Measurements from ENCODE around the gene PDZD2.

Gene PDZD2

DNA sequence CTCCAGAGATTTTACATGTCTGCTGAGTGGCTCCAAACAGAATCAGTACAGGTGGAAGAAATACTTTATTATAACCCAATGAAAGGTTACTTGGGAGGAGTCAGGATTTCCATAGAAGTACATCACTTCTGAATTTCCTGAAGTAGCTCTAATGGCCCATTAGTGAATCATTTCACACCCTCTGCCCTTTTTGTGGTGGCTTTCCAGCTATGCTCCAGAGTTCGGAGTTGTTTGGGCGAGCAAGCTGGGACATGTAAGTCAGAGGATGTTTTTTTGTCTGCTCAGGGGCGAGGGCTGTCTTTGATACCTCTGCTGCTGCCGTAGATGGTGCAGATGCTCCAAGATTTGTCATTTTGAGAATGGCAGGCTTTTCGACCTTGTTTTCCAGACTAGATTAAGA lies 309.1 kb downstream of the PDZD2 start:
- CTCF ChIA-PET = interaction anchor here (0.9 to 1.8 kb wide), 2 partner anchors 12 to 21 kb away, joined by 3 to 4 read pairs; no protein-coding TSS in a partner anchor
- no peaks in the 10 kb centered on the region for H3K27me3 ChIP-seq (replicated peaks in 2 of 5; ENCODE audit: control insufficient read depth in 4 of 5, insufficient read depth in 5 of 5, low read length in 4 of 5)
- H3K4me3 ChIP-seq (ENCODE audit: control insufficient read depth in 1 of 7, extremely low read depth in 1 of 7, insufficient read depth in 4 of 7, low read depth in 2 of 7, low read length in 6 of 7) = no peak overlapping the region

DNA sequence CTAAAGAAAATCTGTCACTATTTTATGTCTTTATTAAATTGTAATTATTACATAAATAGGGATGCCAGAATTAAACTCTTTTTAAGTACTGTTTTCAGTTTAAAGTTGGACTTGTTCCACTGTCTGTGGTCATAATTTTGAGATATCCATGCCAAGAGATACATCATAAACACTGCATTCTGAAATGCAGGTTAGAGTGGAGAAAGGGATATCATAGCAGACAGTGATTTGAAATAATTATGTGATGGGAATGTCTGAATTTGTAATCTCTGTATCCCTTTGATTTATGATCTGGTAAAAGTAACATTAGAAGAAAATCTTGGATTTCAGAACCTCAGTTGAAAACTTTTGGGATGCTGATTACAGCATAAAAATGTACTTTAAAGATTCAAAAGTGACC lies 313.1 kb downstream of the PDZD2 start:
- no peak for DNase-seq
- CTCF ChIA-PET = no interaction called here
- Histone ChIP-seq H3K4me3 (ENCODE audit: control insufficient read depth in 1 of 7, extremely low read depth in 1 of 7, insufficient read depth in 4 of 7, low read depth in 2 of 7, low read length in 6 of 7) (no peak overlapping the region), H3K27me3 (replicated peaks in 2 of 5; ENCODE audit: control insufficient read depth in 4 of 5, insufficient read depth in 5 of 5, low read length in 4 of 5) (no peaks in the 10 kb centered on the region), H3K9me3 (ENCODE audit: control extremely low read depth in 1 of 5, control insufficient read depth in 4 of 5, insufficient read depth in 2 of 5, low read depth in 1 of 5, low read length in 4 of 5) (peaks cover 0 to 10% (median 0%) of the 10 kb centered on the region in 5 experiments), H3K36me3 (ENCODE audit: control insufficient read depth in 4 of 4, insufficient read depth in 4 of 4, low read length in 3 of 4) (peaks cover 0 to 5% (median 1%) of the 10 kb centered on the region in 4 experiments), H3K27ac (ENCODE audit: insufficient read depth in 1 of 2, low read depth in 1 of 2, low read length in 2 of 2, poor library complexity in 1 of 2, severe bottlenecking in 2 of 2) (no peak overlapping the region), H3K4me1 (ENCODE audit: control extremely low read depth in 1 of 4, control insufficient read depth in 4 of 4, insufficient read depth in 4 of 4, low read length in 3 of 4) (no peaks in the 10 kb centered on the region)
- POLR2A ChIA-PET = no interaction called here

More for the DNA sequence above, 309.1 kb downstream of the PDZD2 start:
- H3K27ac ChIP-seq (ENCODE audit: insufficient read depth in 1 of 2, low read depth in 1 of 2, low read length in 2 of 2, poor library complexity in 1 of 2, severe bottlenecking in 2 of 2) = no peak overlapping the region
- 95% methylated on average over 4 of the region's 5 CpGs for WGBS (ENCODE audit: insufficient coverage)
- POLR2A ChIA-PET = no interaction called here
- peaks cover 0 to 5% (median 1%) of the 10 kb centered on the region in 4 experiments for H3K36me3 ChIP-seq (ENCODE audit: control insufficient read depth in 4 of 4, insufficient read depth in 4 of 4, low read length in 3 of 4)
- H3K9me3 ChIP-seq (ENCODE audit: control extremely low read depth in 1 of 5, control insufficient read depth in 4 of 5, insufficient read depth in 2 of 5, low read depth in 1 of 5, low read length in 4 of 5) = peaks cover 0 to 8% (median 0%) of the 10 kb centered on the region in 5 experiments
- no peak for DNase-seq
- H3K4me1 ChIP-seq (ENCODE audit: control extremely low read depth in 1 of 4, control insufficient read depth in 4 of 4, insufficient read depth in 4 of 4, low read length in 3 of 4) = no peaks in the 10 kb centered on the region

DNA sequence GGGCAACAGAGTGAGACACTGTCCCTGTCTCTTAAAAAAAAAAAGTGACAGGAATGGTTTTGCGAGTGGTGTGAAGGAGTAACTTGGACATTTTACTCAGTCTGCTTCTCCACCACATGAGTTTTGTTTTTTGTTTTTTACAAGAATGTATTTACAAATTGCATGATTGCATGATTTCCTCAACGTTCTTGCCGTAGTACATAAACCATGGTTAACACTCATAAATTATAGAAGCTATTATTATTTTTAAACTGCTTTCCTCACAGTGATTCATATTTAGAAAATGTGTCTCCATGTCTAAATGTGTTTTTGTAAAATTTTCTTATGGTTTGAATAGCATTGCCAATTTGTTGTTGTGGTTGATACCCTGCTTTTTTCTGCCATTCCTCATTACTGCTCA lies 315.2 kb downstream of the PDZD2 start:
- ChIA-PET CTCF (interaction anchor here (1.6 kb wide), 1 partner anchor 10 kb away, joined by 3 read pairs; no protein-coding TSS in a partner anchor), POLR2A (no interaction called here)
- Histone ChIP-seq H3K4me3 (ENCODE audit: control insufficient read depth in 1 of 7, extremely low read depth in 1 of 7, insufficient read depth in 4 of 7, low read depth in 2 of 7, low read length in 6 of 7) (no peak overlapping the region), H3K4me1 (ENCODE audit: control extremely low read depth in 1 of 4, control insufficient read depth in 4 of 4, insufficient read depth in 4 of 4, low read length in 3 of 4) (no peaks in the 10 kb centered on the region), H3K27ac (ENCODE audit: insufficient read depth in 1 of 2, low read depth in 1 of 2, low read length in 2 of 2, poor library complexity in 1 of 2, severe bottlenecking in 2 of 2) (no peak overlapping the region), H3K9me3 (ENCODE audit: control extremely low read depth in 1 of 5, control insufficient read depth in 4 of 5, insufficient read depth in 2 of 5, low read depth in 1 of 5, low read length in 4 of 5) (peaks cover 0 to 10% (median 0%) of the 10 kb centered on the region in 5 experiments), H3K36me3 (ENCODE audit: control insufficient read depth in 4 of 4, insufficient read depth in 4 of 4, low read length in 3 of 4) (peaks cover 0 to 5% (median 1%) of the 10 kb centered on the region in 4 experiments), H3K27me3 (replicated peaks in 2 of 5; ENCODE audit: control insufficient read depth in 4 of 5, insufficient read depth in 5 of 5, low read length in 4 of 5) (no peaks in the 10 kb centered on the region)
- no peak for DNase-seq
- 100% methylated on average over 1 of the region's 3 CpGs for WGBS (ENCODE audit: insufficient coverage)

DNA sequence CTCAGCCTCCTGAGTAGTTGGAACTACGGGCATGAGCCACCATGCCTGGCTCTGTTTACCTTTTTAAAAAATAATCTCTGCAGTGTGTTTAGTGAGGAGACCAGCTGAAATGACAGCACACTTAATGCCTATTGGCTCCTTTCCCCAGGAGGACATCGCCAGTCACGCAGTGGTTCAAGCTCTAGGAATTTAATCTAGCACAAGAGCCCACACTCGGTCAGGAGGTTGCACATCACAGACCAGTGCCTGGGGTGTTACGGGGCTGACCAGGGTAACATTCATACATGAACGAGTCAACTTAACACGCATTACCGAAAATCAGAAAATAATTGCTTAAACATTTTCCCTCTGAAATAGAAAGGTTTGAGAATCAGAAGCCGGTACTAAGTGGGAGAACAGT lies 318.2 kb downstream of the PDZD2 start:
- Histone ChIP-seq H3K36me3 (ENCODE audit: control insufficient read depth in 4 of 4, insufficient read depth in 4 of 4, low read length in 3 of 4) (no peaks in the 10 kb centered on the region), H3K27me3 (replicated peaks in 2 of 5; ENCODE audit: control insufficient read depth in 4 of 5, insufficient read depth in 5 of 5, low read length in 4 of 5) (no peaks in the 10 kb centered on the region), H3K27ac (ENCODE audit: insufficient read depth in 1 of 2, low read depth in 1 of 2, low read length in 2 of 2, poor library complexity in 1 of 2, severe bottlenecking in 2 of 2) (no peak overlapping the region), H3K9me3 (ENCODE audit: control extremely low read depth in 1 of 5, control insufficient read depth in 4 of 5, insufficient read depth in 2 of 5, low read depth in 1 of 5, low read length in 4 of 5) (peaks cover 0 to 4% (median 0%) of the 10 kb centered on the region in 5 experiments), H3K4me1 (ENCODE audit: control extremely low read depth in 1 of 4, control insufficient read depth in 4 of 4, insufficient read depth in 4 of 4, low read length in 3 of 4) (peaks cover 0 to 2% (median 1%) of the 10 kb centered on the region in 4 experiments), H3K4me3 (ENCODE audit: control insufficient read depth in 1 of 7, extremely low read depth in 1 of 7, insufficient read depth in 4 of 7, low read depth in 2 of 7, low read length in 6 of 7) (no peak overlapping the region)
- no peak for DNase-seq
- WGBS (ENCODE audit: insufficient coverage) = 100% methylated on average over 4 of the region's 9 CpGs
- POLR2A ChIA-PET = no interaction called here
- CTCF ChIA-PET = interaction anchor here (0.9 kb wide), 1 partner anchor 1557 kb away, joined by 5 read pairs; no protein-coding TSS in a partner anchor

DNA sequence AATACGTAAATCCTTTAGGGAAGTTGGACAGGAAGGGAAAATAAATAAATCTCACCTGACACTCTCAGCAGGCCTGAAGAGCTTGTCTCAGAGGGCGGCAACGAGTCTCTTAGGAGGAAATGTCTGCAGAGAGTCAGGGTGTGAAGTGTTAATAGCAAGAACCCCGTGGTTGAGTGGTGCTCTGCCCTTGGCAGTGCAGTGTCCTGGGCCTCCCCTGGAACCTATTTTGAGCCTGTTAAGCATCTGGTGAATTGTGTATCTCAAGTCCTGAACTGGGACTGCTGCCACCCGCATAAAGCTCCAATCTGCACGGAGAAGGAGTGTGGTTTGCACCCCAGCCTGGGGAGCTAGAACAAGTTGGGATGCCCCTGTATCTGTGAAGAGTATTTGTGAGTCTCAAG lies 323.4 kb downstream of the PDZD2 start:
- DNase-seq = peak in 1 of 3 donors; percentile 17
- no peaks in the 10 kb centered on the region for H3K36me3 ChIP-seq (ENCODE audit: control insufficient read depth in 4 of 4, insufficient read depth in 4 of 4, low read length in 3 of 4)
- WGBS (ENCODE audit: insufficient coverage) = 40% methylated on average over 4 of the region's 6 CpGs
- H3K9me3 ChIP-seq (ENCODE audit: control extremely low read depth in 1 of 5, control insufficient read depth in 4 of 5, insufficient read depth in 2 of 5, low read depth in 1 of 5, low read length in 4 of 5) = no peaks in the 10 kb centered on the region
- peak overlapping the region in 1 of 7 experiments; percentile 9 for H3K4me3 ChIP-seq (ENCODE audit: control insufficient read depth in 1 of 7, extremely low read depth in 1 of 7, insufficient read depth in 4 of 7, low read depth in 2 of 7, low read length in 6 of 7)
- POLR2A ChIA-PET = no interaction called here
- no peak overlapping the region for H3K27ac ChIP-seq (ENCODE audit: insufficient read depth in 1 of 2, low read depth in 1 of 2, low read length in 2 of 2, poor library complexity in 1 of 2, severe bottlenecking in 2 of 2)
- CTCF ChIA-PET = interaction anchor here (0.9 kb wide), 1 partner anchor 13 kb away, joined by 3 read pairs; no protein-coding TSS in a partner anchor
- H3K4me1 ChIP-seq (ENCODE audit: control extremely low read depth in 1 of 4, control insufficient read depth in 4 of 4, insufficient read depth in 4 of 4, low read length in 3 of 4) = peaks cover 0 to 15% (median 11%) of the 10 kb centered on the region in 4 experiments
- no peaks in the 10 kb centered on the region for H3K27me3 ChIP-seq (replicated peaks in 2 of 5; ENCODE audit: control insufficient read depth in 4 of 5, insufficient read depth in 5 of 5, low read length in 4 of 5)

DNA sequence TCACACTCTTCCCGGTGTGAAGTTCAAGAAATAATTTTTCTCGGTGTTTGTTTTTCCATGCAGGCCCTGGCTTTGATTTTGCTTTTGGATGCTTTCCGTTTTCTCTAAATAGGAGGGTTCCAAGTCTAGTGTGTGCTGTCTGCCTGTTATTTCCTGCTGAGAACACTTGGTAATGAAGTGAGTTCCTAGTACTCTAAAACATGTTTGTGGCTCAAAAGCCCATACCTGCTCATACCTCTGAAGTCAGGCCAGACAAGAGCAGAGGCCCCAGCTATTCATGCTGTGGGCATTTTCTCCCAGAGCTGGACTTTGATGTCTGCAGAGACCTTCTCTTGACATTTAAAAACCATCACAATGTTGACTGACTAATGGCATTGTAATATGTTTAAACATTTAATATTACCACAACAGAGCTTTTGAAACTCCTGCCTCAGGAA lies 324.0 kb downstream of the PDZD2 start:
- Histone ChIP-seq H3K4me3 (ENCODE audit: control insufficient read depth in 1 of 7, extremely low read depth in 1 of 7, insufficient read depth in 4 of 7, low read depth in 2 of 7, low read length in 6 of 7) (no peak overlapping the region), H3K27me3 (replicated peaks in 2 of 5; ENCODE audit: control insufficient read depth in 4 of 5, insufficient read depth in 5 of 5, low read length in 4 of 5) (no peaks in the 10 kb centered on the region), H3K36me3 (ENCODE audit: control insufficient read depth in 4 of 4, insufficient read depth in 4 of 4, low read length in 3 of 4) (no peaks in the 10 kb centered on the region), H3K4me1 (ENCODE audit: control extremely low read depth in 1 of 4, control insufficient read depth in 4 of 4, insufficient read depth in 4 of 4, low read length in 3 of 4) (peaks cover 0 to 15% (median 11%) of the 10 kb centered on the region in 4 experiments), H3K27ac (ENCODE audit: insufficient read depth in 1 of 2, low read depth in 1 of 2, low read length in 2 of 2, poor library complexity in 1 of 2, severe bottlenecking in 2 of 2) (no peak overlapping the region), H3K9me3 (ENCODE audit: control extremely low read depth in 1 of 5, control insufficient read depth in 4 of 5, insufficient read depth in 2 of 5, low read depth in 1 of 5, low read length in 4 of 5) (no peaks in the 10 kb centered on the region)
- 80% methylated on average over 1 of the region's 3 CpGs for WGBS (ENCODE audit: insufficient coverage)
- CTCF ChIA-PET = interaction anchor here (0.9 kb wide), 1 partner anchor 14 kb away, joined by 3 read pairs; no protein-coding TSS in a partner anchor
- POLR2A ChIA-PET = no interaction called here
- DNase-seq = no peak

DNA sequence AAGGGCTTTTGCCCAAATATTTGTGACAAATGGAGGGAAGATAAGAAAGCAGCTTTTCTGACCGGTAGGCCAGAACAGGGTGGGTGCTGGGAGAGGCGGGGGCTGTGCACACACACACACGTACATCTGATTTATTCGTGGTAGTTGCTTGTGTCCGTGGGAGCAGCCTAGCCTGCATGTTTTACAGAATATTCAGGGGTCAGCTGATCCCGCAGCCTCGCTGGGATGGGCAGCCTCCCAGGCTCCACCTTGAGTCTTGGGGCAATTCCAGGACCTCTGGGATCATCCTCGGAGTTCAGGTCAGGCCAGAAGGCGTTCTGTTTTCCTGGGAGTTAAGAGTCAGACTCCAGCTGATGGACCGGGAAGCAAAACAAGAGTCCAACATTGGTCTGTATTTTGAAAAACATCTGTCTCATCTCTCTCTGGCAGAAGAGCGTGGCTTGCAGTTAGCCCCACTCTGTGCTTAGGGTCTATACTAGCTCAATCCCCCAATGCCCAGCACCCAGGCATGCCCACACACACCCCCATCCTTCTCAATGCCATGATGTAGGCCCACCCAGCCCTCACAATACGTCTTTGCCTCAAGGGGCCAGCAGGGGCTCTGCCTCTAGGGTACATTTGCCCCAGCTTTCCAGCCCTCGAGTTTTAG lies 324.6 kb downstream of the PDZD2 start:
- peaks cover 0 to 15% (median 11%) of the 10 kb centered on the region in 4 experiments for H3K4me1 ChIP-seq (ENCODE audit: control extremely low read depth in 1 of 4, control insufficient read depth in 4 of 4, insufficient read depth in 4 of 4, low read length in 3 of 4)
- H3K36me3 ChIP-seq (ENCODE audit: control insufficient read depth in 4 of 4, insufficient read depth in 4 of 4, low read length in 3 of 4) = no peaks in the 10 kb centered on the region
- no peaks in the 10 kb centered on the region for H3K27me3 ChIP-seq (replicated peaks in 2 of 5; ENCODE audit: control insufficient read depth in 4 of 5, insufficient read depth in 5 of 5, low read length in 4 of 5)
- ChIA-PET CTCF (no interaction called here), POLR2A (no interaction called here)
- DNase-seq = no peak
- no peak overlapping the region for H3K4me3 ChIP-seq (ENCODE audit: control insufficient read depth in 1 of 7, extremely low read depth in 1 of 7, insufficient read depth in 4 of 7, low read depth in 2 of 7, low read length in 6 of 7)
- WGBS (ENCODE audit: insufficient coverage) = 95% methylated on average over 13 of the region's 13 CpGs
- no peak overlapping the region for H3K27ac ChIP-seq (ENCODE audit: insufficient read depth in 1 of 2, low read depth in 1 of 2, low read length in 2 of 2, poor library complexity in 1 of 2, severe bottlenecking in 2 of 2)
- no peaks in the 10 kb centered on the region for H3K9me3 ChIP-seq (ENCODE audit: control extremely low read depth in 1 of 5, control insufficient read depth in 4 of 5, insufficient read depth in 2 of 5, low read depth in 1 of 5, low read length in 4 of 5)
